ENCODE data around the gene DOCK3. TPM values are rescaled to one million over a fixed set of nuclear protein-coding genes. Genes with fewer than 3 reads are reported as not detected.

Gene DOCK3
- total RNA-seq, 1 donor from 2014 or later: 2.7 TPM

DNA sequence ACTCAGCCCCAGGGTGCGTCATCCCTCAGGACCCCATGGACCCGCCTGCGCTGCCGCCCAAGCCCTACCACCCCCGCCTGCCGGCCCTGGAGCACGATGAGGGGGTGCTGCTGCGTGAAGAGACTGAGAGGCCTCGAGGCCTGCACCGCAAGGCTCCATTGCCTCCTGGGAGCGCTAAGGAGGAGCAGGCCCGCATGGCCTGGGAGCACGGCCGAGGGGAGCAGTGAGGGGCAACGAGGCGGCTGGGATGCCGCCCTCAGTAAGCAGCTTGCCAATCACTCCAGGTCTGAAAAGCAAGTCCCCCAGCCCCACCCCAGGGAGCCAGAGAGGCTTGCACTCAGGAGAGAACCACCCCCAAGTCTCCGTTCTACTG, 706.6 kb downstream of the DOCK3 start:
- no peak for ATAC-seq
- Histone ChIP-seq H3K36me3 (no peaks in the 10 kb centered on the region), H3K27me3 (no peaks in the 10 kb centered on the region), H3K27ac (no peak overlapping the region), H3K9me3 (no peaks in the 10 kb centered on the region), H3K4me3 (no peak overlapping the region), H3K4me1 (peaks cover 13% of the 10 kb centered on the region)
- intact Hi-C loops (cut with DNase I): no loop called here
- DNase-seq: no peak
- TF ChIP-seq, protein P1, sequence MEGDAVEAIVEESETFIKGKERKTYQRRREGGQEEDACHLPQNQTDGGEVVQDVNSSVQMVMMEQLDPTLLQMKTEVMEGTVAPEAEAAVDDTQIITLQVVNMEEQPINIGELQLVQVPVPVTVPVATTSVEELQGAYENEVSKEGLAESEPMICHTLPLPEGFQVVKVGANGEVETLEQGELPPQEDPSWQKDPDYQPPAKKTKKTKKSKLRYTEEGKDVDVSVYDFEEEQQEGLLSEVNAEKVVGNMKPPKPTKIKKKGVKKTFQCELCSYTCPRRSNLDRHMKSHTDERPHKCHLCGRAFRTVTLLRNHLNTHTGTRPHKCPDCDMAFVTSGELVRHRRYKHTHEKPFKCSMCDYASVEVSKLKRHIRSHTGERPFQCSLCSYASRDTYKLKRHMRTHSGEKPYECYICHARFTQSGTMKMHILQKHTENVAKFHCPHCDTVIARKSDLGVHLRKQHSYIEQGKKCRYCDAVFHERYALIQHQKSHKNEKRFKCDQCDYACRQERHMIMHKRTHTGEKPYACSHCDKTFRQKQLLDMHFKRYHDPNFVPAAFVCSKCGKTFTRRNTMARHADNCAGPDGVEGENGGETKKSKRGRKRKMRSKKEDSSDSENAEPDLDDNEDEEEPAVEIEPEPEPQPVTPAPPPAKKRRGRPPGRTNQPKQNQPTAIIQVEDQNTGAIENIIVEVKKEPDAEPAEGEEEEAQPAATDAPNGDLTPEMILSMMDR (IDR thresholded peaks at IDR 0.05): no peak

DNA sequence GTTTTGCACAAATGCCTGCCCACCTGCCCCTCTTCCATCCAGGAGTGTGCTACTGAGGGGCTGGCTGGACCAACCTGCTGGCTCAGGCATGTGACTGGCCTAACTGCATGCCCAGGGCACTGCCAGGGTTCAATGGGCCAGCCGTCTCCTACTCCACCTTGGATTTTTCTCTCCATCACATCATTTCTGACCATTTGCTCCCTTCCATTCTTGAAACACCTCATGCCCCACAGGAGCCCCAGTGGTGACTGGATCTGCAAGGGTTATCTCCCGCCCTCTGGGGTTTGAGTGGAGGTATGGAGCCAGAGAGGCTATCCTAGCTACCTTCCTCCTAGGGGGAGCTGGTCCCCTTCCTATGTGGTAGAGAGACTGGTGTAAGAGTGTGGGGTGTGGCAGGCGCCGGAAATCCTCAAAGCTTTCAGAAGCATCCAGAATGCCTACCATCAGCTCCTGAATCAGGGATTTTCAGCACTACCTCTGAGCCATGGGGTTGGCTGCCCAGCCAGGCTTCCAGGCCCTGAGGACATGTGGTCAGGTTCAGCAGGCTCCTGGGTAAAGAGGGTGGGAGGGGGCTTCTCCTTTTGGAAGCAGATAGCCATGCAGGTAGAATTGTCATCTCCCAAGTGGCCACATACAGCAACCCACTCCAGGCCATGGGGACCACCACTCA, 707.5 kb downstream of the DOCK3 start:
- peaks cover 22% of the 10 kb centered on the region for H3K4me1 ChIP-seq
- H3K36me3 ChIP-seq: no peaks in the 10 kb centered on the region
- ATAC-seq (no peak), DNase-seq (no peak)
- intact Hi-C loops (cut with DNase I): no loop called here
- no peaks in the 10 kb centered on the region for H3K27me3 ChIP-seq
- TF ChIP-seq, protein P1 (IDR thresholded peaks at IDR 0.05): no peak
- no peak overlapping the region for H3K27ac ChIP-seq
- no peak overlapping the region for H3K4me3 ChIP-seq
- H3K9me3 ChIP-seq: no peaks in the 10 kb centered on the region

DNA sequence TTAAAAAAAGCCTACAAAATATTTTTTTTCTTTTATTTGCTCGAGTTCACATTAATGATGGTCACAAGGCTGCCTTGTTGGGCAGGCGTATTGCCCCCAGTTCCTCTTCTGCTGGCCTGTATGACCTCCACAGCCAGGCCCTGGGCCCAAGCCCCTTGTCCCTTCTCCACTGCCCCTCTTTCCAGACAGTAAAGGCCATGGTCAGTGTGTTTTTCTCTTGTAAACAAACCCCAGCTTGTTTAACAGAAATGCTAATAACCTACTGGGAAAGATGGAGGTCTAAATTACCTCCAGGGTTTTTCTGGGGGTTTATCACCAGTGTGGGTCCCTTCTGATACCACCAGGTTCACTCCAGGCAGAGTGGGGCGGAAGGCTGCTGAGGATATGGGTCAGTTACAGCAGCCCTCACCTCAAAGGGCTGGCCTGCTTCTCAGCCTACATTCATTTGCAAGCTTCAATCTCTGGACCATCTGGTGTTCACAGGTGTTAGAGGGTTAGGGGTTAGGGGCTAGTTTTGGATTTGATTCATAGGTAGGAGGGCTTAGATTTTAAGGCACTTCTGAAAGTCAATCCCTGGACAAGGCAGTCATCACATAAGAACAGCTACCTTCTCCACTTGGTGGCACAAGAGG, 708.3 kb downstream of the DOCK3 start:
- Histone ChIP-seq H3K27me3 (no peaks in the 10 kb centered on the region), H3K4me1 (peaks cover 31% of the 10 kb centered on the region), H3K27ac (no peak overlapping the region), H3K36me3 (peaks cover 7% of the 10 kb centered on the region), H3K9me3 (no peaks in the 10 kb centered on the region), H3K4me3 (no peak overlapping the region)
- TF ChIP-seq, protein P1 (IDR thresholded peaks at IDR 0.05): no peak
- no peak for DNase-seq
- no peak for ATAC-seq
- intact Hi-C loops (cut with DNase I): no loop called here

DNA sequence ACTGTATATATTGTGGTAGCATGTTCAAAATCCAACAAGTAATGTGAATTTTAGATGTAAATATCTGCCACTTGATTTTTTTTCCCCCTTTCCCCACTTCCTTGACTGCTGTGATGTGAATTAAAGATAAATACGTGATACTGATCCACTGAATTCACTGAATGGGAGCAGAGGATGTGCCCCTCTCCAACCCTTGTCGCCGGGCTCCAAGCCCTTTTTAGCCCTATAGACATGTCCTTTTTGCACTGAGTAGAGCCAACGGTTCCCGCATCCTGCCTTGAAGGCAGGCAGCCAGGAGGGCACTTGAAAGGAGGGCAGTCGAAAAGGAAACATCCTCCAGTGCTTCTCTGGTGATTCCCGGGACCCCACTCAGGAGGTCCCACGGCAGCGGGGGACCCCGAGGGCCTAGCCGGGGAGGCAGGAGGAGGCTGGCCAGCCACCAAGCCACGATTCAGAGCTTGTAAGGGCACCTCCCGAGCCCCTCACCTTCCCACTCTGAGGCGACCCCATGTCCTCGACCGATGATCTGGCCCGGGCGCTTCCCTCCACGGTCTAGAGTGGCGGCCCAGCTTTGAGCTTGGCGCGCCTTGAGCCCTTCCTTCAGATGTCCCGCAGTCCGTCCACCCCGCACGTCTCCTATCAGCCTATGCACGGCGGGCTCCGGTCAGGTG, 709.5 kb downstream of the DOCK3 start:
- ATAC-seq (peak; percentile 10), DNase-seq (no peak)
- H3K27me3 ChIP-seq: no peaks in the 10 kb centered on the region
- peak overlapping the region; percentile 95 for H3K4me3 ChIP-seq
- no peaks in the 10 kb centered on the region for H3K9me3 ChIP-seq
- peaks cover 19% of the 10 kb centered on the region for H3K36me3 ChIP-seq
- intact Hi-C loops (cut with DNase I): no loop called here
- peak overlapping the region; percentile 97 for H3K27ac ChIP-seq
- H3K4me1 ChIP-seq: peaks cover 36% of the 10 kb centered on the region
- TF ChIP-seq, protein P1 (IDR thresholded peaks at IDR 0.05): no peak

DNA sequence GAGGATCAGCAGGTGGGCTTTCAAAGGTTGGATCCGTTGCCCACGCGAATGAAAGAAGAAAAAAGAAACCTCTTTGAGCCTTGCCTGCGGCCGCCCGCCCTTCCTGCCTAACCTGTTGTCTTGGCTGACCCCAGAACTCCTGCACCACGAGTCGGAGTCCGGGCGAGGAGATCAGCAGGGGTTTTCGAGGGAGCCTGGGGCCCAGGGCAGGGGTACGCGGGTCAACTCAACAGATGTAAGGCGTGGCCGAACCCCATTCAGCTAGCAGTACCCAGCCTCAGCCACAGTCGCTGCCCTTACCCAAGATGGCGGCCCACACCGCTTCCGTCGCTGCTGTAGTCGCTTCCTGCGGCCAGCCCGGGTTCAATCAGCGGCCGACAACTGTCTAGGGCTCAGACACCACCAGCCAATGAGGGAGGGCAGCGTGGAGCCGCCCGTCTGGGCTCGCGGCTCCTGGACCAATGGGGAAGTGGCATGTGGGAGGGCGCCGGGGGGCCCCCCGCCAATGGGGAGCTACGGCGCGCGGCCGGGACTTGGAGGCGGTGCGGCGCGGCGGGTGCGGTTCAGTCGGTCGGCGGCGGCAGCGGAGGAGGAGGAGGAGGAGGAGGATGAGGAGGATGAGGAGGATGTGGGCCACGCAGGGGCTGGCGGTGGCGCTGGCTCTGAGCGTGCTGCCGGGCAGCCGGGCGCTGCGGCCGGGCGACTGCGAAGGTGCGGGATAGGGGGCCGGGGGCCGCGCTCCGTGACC, 710.2 kb downstream of the DOCK3 start, which contains the start of gene MANF:
Gene MANF, plus strand, starts transcription at position 566 of the 748 bp plus-strand sequence. Its CDS starts 52 bp downstream, at position 618.
- TF ChIP-seq, protein P1 (IDR thresholded peaks at IDR 0.05): no peak
- Histone ChIP-seq H3K27me3 (no peaks in the 10 kb centered on the region), H3K9me3 (no peaks in the 10 kb centered on the region), H3K36me3 (peaks cover 22% of the 10 kb centered on the region), H3K4me3 (peak within 1 kb of the TSS; percentile 95), H3K4me1 (peaks cover 36% of the 10 kb centered on the region), H3K27ac (peak within 1 kb of the TSS; percentile 97)
- ATAC-seq (peak; percentile 98), DNase-seq (peak; percentile 99)
- intact Hi-C loops (cut with DNase I): no loop called here
